Neural cell (in vitro differentiated cells): ENCODE data around the gene RAP1GAP2. TPM values are rescaled to one million over a fixed set of nuclear protein-coding genes. Genes with fewer than 3 reads are reported as not detected.
A peak's percentile ranks its signal among the peaks of the same experiment; 100 is the strongest.
"Not testable (repeated sequence)": the region's sequence is repeated elsewhere in the genome, so short reads cannot be mapped to it uniquely, and the experiment has no call there.

ENCODE experiments used
- H2AFZ ChIP-seq: fragments of 200-600, 300-800 bp; sonication (generic), shearing (Covaris generic); 2 replicates; pipeline ENCODE4 v1.6.0; 2014; ENCODE audit warnings: low read depth, mild to moderate bottlenecking, antibody characterized with exemption, low read length, moderate library complexity
- H3F3A ChIP-seq: fragments of 200-600 bp; shearing (Covaris generic); 2 replicates; pipeline ENCODE4 v1.6.1; 2016; ENCODE audit warnings: mild to moderate bottlenecking, moderate library complexity, mixed read lengths, antibody characterized with exemption, low read length; ENCODE audit not compliant: insufficient read depth, poor library complexity, severe bottlenecking
- H3K27ac ChIP-seq: fragments of 200-600, 300-800 bp; sonication (generic), shearing (Covaris generic); 2 replicates; pipeline ENCODE4 v1.5.1; 2014; ENCODE audit warnings: mild to moderate bottlenecking, low read length, moderate library complexity
- H3K27me3 ChIP-seq: fragments of 300-800, 200-600 bp; sonication (generic), shearing (Covaris generic); 2 replicates; pipeline ENCODE4 v1.6.0; 2014; ENCODE audit warnings: mild to moderate bottlenecking, low read depth, low read length, moderate library complexity; ENCODE audit not compliant: insufficient read depth
- H3K36me3 ChIP-seq: fragments of 300-800, 200-600 bp; sonication (generic), shearing (Covaris generic); 2 replicates; pipeline ENCODE4 v1.5.1; 2014; ENCODE audit warnings: mild to moderate bottlenecking, antibody characterized with exemption, low read length, moderate library complexity; ENCODE audit not compliant: insufficient read depth
- H3K4me2 ChIP-seq: fragments of 300-800, 200-600 bp; sonication (generic), shearing (Covaris generic); 2 replicates; pipeline ENCODE4 v1.6.0; 2014; ENCODE audit warnings: mild to moderate bottlenecking, low read length
- H3K4me3 ChIP-seq: fragments of 300-800, 200-600 bp; sonication (generic), shearing (Covaris generic); 2 replicates; pipeline ENCODE4 v1.5.1; 2014; ENCODE audit warnings: mild to moderate bottlenecking, low read length, moderate library complexity
- H3K79me2 ChIP-seq: fragments of 200-600 bp; shearing (Covaris generic); replicated peaks from 2 replicates; pipeline ENCODE4 v1.6.0; 2014; ENCODE audit warnings: mild to moderate bottlenecking, low read length, moderate library complexity; ENCODE audit not compliant: insufficient read depth
- H3K9ac ChIP-seq: fragments of 300-800, 200-600 bp; sonication (generic), shearing (Covaris generic); 2 replicates; pipeline ENCODE4 v1.6.1; 2016; ENCODE audit warnings: mild to moderate bottlenecking, low read length, mixed read lengths
- H3K9me2 ChIP-seq: fragments of 200-600 bp; shearing (Covaris generic); 2 replicates; pipeline ENCODE4 v1.6.1; 2016; ENCODE audit warnings: mild to moderate bottlenecking, low read length, mixed read lengths; ENCODE audit not compliant: insufficient read depth
- H3K9me3 ChIP-seq: fragments of 200-600, 300-800 bp; sonication (generic), shearing (Covaris generic); 2 replicates; pipeline ENCODE4 v1.6.1; 2016; ENCODE audit warnings: mild to moderate bottlenecking, mixed run types, low read length, moderate library complexity, mixed read lengths
- H4K20me1 ChIP-seq: fragments of 200-600 bp; shearing (Covaris generic); 2 replicates; pipeline ENCODE4 v1.6.1; 2016; ENCODE audit warnings: mild to moderate bottlenecking, mixed run types; ENCODE audit not compliant: insufficient read depth
- EP300 ChIP-seq: fragments of 450-650 bp; conservative IDR thresholded peaks from 2 replicates; pipeline ENCODE4 v1.6.1; 2014; ENCODE audit warnings: antibody characterized with exemption, mild to moderate bottlenecking, moderate library complexity; ENCODE audit not compliant: poor library complexity, severe bottlenecking
- EZH2 ChIP-seq: fragments of 200-600, 300-800 bp; shearing (Covaris generic), sonication (generic); IDR thresholded peaks from 2 replicates; pipeline ENCODE4 v1.6.1; 2014; ENCODE audit warnings: antibody characterized with exemption, low read length, borderline replicate concordance, mild to moderate bottlenecking; ENCODE audit not compliant: insufficient read depth, poor library complexity, severe bottlenecking
- MXI1 ChIP-seq: fragments of 450-650 bp; conservative IDR thresholded peaks from 2 replicates; pipeline ENCODE4 v1.6.1; 2014; ENCODE audit warnings: antibody characterized with exemption, mild to moderate bottlenecking; ENCODE audit not compliant: poor library complexity, severe bottlenecking
- POLR2AphosphoS5 ChIP-seq: IDR thresholded peaks from 2 replicates; pipeline ENCODE4 v1.6.1; 2012
- RAD21 ChIP-seq: fragments of 450-650 bp; conservative IDR thresholded peaks from 2 replicates; pipeline ENCODE4 v1.6.1; 2014; ENCODE audit warnings: antibody characterized with exemption, mild to moderate bottlenecking, moderate library complexity
- SMC3 ChIP-seq: fragments of 450-650 bp; conservative IDR thresholded peaks from 2 replicates; pipeline ENCODE4 v1.6.1; 2014; ENCODE audit warnings: antibody characterized with exemption, mild to moderate bottlenecking, moderate library complexity; ENCODE audit not compliant: poor library complexity
- TAF1 ChIP-seq: IDR thresholded peaks from 2 replicates; pipeline ENCODE4 v1.6.1; 2012; ENCODE audit warnings: low read depth
- polyA plus RNA-seq: library from polyadenylated mRNA; depleted of rRNA; stranded (reverse); fragments of >200 nt; gene quantifications from 2 replicates; pipeline ENCODE4 v1.2.3, GENCODE V29; 2014
- TF ChIP-seq, protein P1 (sequence below): IDR thresholded peaks from 2 replicates; pipeline ENCODE4 v1.6.1; 2012; ENCODE audit warnings: borderline replicate concordance
- TF ChIP-seq, protein P2 (sequence below): fragments of 450-650 bp; IDR thresholded peaks from 2 replicates; pipeline ENCODE4 v1.5.1; 2014; ENCODE audit warnings: antibody characterized with exemption, mild to moderate bottlenecking, moderate library complexity; ENCODE audit not compliant: poor library complexity, severe bottlenecking

The RAP1GAP2 gene
- polyA plus RNA-seq, 1 donor from 2014 or later, result 14.8 TPM

DNA sequence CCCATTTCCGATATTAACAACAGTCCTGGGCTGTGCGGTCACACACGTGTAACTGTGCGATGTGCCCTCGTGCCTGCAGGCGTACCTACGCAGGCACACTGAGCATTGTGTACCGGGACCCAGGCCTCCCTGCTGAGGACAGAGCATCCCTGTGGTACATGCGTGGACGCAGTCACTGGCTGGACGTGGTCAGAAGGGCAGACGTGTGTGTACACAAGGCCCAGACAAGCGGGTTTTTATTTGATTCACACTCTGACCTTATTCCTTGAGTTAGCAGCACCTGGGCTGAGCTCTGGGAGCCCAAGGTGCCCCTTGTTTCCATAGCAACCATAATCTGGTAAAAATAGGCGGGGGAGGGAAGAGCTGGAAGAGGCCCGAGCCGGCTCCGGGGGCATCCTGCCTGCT, 19.5 kb downstream of the RAP1GAP2 start:
- Histone ChIP-seq H3F3A (no peaks in the 10 kb centered on the region), H2AFZ (no peak overlapping the region), H3K36me3 (no peaks in the 10 kb centered on the region), H3K4me2 (no peak overlapping the region), H3K27me3 (no peaks in the 10 kb centered on the region), H3K27ac (no peak overlapping the region), H3K9me2 (no peaks in the 10 kb centered on the region), H3K9me3 (no peaks in the 10 kb centered on the region), H3K79me2 (no peaks in the 10 kb centered on the region), H3K9ac (no peak overlapping the region), H4K20me1 (no peaks in the 10 kb centered on the region), H3K4me3 (peak overlapping the region; percentile 20)
- TF ChIP-seq SMC3 (no peak), EP300 (peak; percentile 12), POLR2AphosphoS5 (no peak)

- H3K4me3 ChIP-seq, result no peak overlapping the region
- no peaks in the 10 kb centered on the region for H3K9me3 ChIP-seq
- H2AFZ ChIP-seq, result no peak overlapping the region
- H3K36me3 ChIP-seq, result no peaks in the 10 kb centered on the region
- H4K20me1 ChIP-seq, result no peaks in the 10 kb centered on the region
- no peaks in the 10 kb centered on the region for H3K9me2 ChIP-seq
- no peaks in the 10 kb centered on the region for H3K79me2 ChIP-seq
- H3K9ac ChIP-seq, result no peak overlapping the region
- H3K27me3 ChIP-seq, result no peaks in the 10 kb centered on the region
- TF ChIP-seq POLR2AphosphoS5 (no peak), MXI1 (no peak), TAF1 (no peak), EZH2 (no peak), RAD21 (no peak), EP300 (no peak), SMC3 (no peak)
- TF ChIP-seq, protein P1, sequence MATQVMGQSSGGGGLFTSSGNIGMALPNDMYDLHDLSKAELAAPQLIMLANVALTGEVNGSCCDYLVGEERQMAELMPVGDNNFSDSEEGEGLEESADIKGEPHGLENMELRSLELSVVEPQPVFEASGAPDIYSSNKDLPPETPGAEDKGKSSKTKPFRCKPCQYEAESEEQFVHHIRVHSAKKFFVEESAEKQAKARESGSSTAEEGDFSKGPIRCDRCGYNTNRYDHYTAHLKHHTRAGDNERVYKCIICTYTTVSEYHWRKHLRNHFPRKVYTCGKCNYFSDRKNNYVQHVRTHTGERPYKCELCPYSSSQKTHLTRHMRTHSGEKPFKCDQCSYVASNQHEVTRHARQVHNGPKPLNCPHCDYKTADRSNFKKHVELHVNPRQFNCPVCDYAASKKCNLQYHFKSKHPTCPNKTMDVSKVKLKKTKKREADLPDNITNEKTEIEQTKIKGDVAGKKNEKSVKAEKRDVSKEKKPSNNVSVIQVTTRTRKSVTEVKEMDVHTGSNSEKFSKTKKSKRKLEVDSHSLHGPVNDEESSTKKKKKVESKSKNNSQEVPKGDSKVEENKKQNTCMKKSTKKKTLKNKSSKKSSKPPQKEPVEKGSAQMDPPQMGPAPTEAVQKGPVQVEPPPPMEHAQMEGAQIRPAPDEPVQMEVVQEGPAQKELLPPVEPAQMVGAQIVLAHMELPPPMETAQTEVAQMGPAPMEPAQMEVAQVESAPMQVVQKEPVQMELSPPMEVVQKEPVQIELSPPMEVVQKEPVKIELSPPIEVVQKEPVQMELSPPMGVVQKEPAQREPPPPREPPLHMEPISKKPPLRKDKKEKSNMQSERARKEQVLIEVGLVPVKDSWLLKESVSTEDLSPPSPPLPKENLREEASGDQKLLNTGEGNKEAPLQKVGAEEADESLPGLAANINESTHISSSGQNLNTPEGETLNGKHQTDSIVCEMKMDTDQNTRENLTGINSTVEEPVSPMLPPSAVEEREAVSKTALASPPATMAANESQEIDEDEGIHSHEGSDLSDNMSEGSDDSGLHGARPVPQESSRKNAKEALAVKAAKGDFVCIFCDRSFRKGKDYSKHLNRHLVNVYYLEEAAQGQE, result no peak
- TF ChIP-seq, protein P2, sequence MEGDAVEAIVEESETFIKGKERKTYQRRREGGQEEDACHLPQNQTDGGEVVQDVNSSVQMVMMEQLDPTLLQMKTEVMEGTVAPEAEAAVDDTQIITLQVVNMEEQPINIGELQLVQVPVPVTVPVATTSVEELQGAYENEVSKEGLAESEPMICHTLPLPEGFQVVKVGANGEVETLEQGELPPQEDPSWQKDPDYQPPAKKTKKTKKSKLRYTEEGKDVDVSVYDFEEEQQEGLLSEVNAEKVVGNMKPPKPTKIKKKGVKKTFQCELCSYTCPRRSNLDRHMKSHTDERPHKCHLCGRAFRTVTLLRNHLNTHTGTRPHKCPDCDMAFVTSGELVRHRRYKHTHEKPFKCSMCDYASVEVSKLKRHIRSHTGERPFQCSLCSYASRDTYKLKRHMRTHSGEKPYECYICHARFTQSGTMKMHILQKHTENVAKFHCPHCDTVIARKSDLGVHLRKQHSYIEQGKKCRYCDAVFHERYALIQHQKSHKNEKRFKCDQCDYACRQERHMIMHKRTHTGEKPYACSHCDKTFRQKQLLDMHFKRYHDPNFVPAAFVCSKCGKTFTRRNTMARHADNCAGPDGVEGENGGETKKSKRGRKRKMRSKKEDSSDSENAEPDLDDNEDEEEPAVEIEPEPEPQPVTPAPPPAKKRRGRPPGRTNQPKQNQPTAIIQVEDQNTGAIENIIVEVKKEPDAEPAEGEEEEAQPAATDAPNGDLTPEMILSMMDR, result no peak
- H3K27ac ChIP-seq, result no peak overlapping the region
- no peak overlapping the region for H3K4me2 ChIP-seq
- H3F3A ChIP-seq, result no peaks in the 10 kb centered on the region
These were observed 20.4 kb downstream of the RAP1GAP2 start for GRCh38 chr17:2816688-2817087.

DNA sequence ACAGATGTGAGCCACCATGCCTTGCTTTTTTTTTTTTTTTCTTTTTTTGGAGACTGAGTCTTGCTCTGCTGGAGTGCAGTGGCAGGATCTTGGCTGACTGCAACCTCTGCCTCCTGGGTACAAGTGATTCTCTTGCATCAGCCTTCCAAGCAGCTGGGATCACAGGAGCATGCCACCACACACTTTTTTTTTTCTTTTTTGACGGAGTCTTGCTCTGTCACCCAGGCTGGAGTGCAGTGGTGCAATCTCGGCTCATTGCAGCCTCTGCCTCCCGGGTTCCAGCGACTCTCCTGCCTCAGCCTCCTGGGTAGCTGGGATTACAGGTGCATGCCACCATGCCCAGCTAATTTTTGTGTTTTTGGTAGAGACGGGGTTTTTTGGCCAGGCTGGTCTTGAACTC, 23.1 kb downstream of the RAP1GAP2 start:
- H3K4me3 ChIP-seq, H2AFZ ChIP-seq, H3K79me2 ChIP-seq, H3K9me3 ChIP-seq, H3F3A ChIP-seq, H3K4me2 ChIP-seq, H3K27me3 ChIP-seq, H3K36me3 ChIP-seq, H3K27ac ChIP-seq, H4K20me1 ChIP-seq, H3K9ac ChIP-seq, H3K9me2 ChIP-seq: not testable (repeated sequence)
